Small intestine (tissue), 7 donors: Measurements from ENCODE around the gene SLC25A47. TPM values are rescaled to one million over a fixed set of nuclear protein-coding genes. Genes with fewer than 3 reads are reported as not detected.

Experiments
- DNase-seq, 2 donors: peaks; one replicate each; pipeline versions ENCODE4 v3.0.0 to v3.0.0-alpha.2; 2013
- FAIRE-seq: peaks from 2 replicates; lab custom pipeline; 2012; peaks lifted over from hg19 to GRCh38; lab: Jason Lieb, UNC
- H3K27ac ChIP-seq, 3 donors: one replicate each; pipeline ENCODE4 v1.5.1; 2013; ENCODE audit warnings: low read length in 2 of 3, mild to moderate bottlenecking in 2 of 3, control low read depth in 1 of 3, inconsistent platforms in 1 of 3, low read depth in 1 of 3, moderate library complexity in 1 of 3
- H3K27me3 ChIP-seq, 3 donors: one replicate each; pipeline ENCODE4 v1.6.1; 2013; ENCODE audit warnings: low read length in 3 of 3, inconsistent platforms in 1 of 3; ENCODE audit not compliant: control insufficient read depth in 3 of 3, insufficient read depth in 3 of 3
- H3K36me3 ChIP-seq, 3 donors: one replicate each; pipeline ENCODE4 v1.6.1; 2013; ENCODE audit warnings: low read length in 3 of 3, inconsistent platforms in 1 of 3, low read depth in 1 of 3, mild to moderate bottlenecking in 1 of 3, moderate library complexity in 1 of 3; ENCODE audit not compliant: control insufficient read depth in 3 of 3, insufficient read depth in 2 of 3
- H3K4me1 ChIP-seq, 3 donors: one replicate each; pipeline ENCODE4 v1.6.1; 2013; ENCODE audit warnings: low read length in 2 of 3, inconsistent platforms in 1 of 3, low read depth in 1 of 3, mild to moderate bottlenecking in 1 of 3, moderate library complexity in 1 of 3; ENCODE audit not compliant: control insufficient read depth in 3 of 3, insufficient read depth in 2 of 3
- H3K4me3 ChIP-seq, 3 donors: one replicate each; pipeline ENCODE4 v1.5.1; 2013; ENCODE audit warnings: low read length in 3 of 3, control low read depth in 1 of 3, inconsistent platforms in 1 of 3, low read depth in 1 of 3, mild to moderate bottlenecking in 1 of 3, moderate library complexity in 1 of 3
- H3K9me3 ChIP-seq, 2 donors: one replicate each; pipeline ENCODE4 v1.6.1; 2013; ENCODE audit warnings: low read depth in 1 of 2, low read length in 1 of 2; ENCODE audit not compliant: control insufficient read depth in 2 of 2, insufficient read depth in 1 of 2
- WGBS, 3 donors: extraction: QIAGEN DNeasy Blood & Tissue Kit; methylation state at CpG; one replicate each; pipeline ENCODE4 v1.1.7; 2013; 5-methylcytosine and 5-hydroxymethylcytosine counted together
- polyA plus RNA-seq, 4 donors: library from polyadenylated mRNA; stranded (reverse) in 3 of 4; unstranded in 1 of 4; fragments of 200-250 nt in 3 of 4; fragments of 120-200 nt in 1 of 4; gene quantifications; one replicate each; pipeline versions ENCODE4 v1.2.1 to v1.2.3, GENCODE V29; 2013
- donor health status: healthy with polysubstance abuse.
- donor health status: control.
- donor health status: control.
- donor health status: Bipolar disorder and iron deficiency.
- donor health status: healthy.

SLC25A47 gene
- polyA plus RNA-seq, 4 donors: 0.38 to 1.6 (median 0.80) TPM

- Histone ChIP-seq H3K4me1 (peaks cover 0 to 15% (median 0%) of the 10 kb centered on the region in 3 donors), H3K27me3 (no peaks in the 10 kb centered on the region), H3K9me3 (no peaks in the 10 kb centered on the region), H3K4me3 (no peak overlapping the region), H3K36me3 (peaks cover 0 to 30% (median 8%) of the 10 kb centered on the region in 3 donors), H3K27ac (no peak overlapping the region)
- DNase-seq: no peak
- WGBS, 3 donors: 73 to 78% (median 77%) methylated on average over 11 of the region's 11 CpGs
- no peak for FAIRE-seq
Measured at GRCh38 chr14:100332071-100332639, 9.0 kb downstream of the SLC25A47 start.

- Histone ChIP-seq H3K36me3 (peaks cover 1 to 36% (median 8%) of the 10 kb centered on the region in 3 donors), H3K27me3 (no peaks in the 10 kb centered on the region), H3K27ac (no peak overlapping the region), H3K4me3 (no peak overlapping the region), H3K4me1 (peaks cover 0 to 15% (median 0%) of the 10 kb centered on the region in 3 donors), H3K9me3 (no peaks in the 10 kb centered on the region)
- DNase-seq (no peak), FAIRE-seq (no peak)
- 82 to 84% (median 83%) methylated on average over 8 of the region's 8 CpGs for WGBS, 3 donors
Measured at GRCh38 chr14:100332797-100333196, 9.7 kb downstream of the SLC25A47 start.

- FAIRE-seq: no peak
Measured at GRCh38 chr14:100333311-100333710, 10.2 kb downstream of the SLC25A47 start.

GRCh38 chr14:100333827-100334226 lies 10.7 kb downstream of the SLC25A47 start:
- H3K4me1 ChIP-seq: peaks cover 0 to 8% (median 0%) of the 10 kb centered on the region in 3 donors
- no peak overlapping the region for H3K27ac ChIP-seq
- peaks cover 2 to 42% (median 8%) of the 10 kb centered on the region in 3 donors for H3K36me3 ChIP-seq
- DNase-seq: no peak
- H3K27me3 ChIP-seq: no peaks in the 10 kb centered on the region
- no peaks in the 10 kb centered on the region for H3K9me3 ChIP-seq
- no peak for FAIRE-seq
- 82 to 89% (median 84%) methylated on average over 7 of the region's 7 CpGs for WGBS, 3 donors
- no peak overlapping the region for H3K4me3 ChIP-seq

More at GRCh38 chr14:100333311-100333710, 10.2 kb downstream of the SLC25A47 start:
- DNase-seq: no peak
- peaks cover 0 to 12% (median 0%) of the 10 kb centered on the region in 3 donors for H3K4me1 ChIP-seq
- no peaks in the 10 kb centered on the region for H3K27me3 ChIP-seq
- H3K9me3 ChIP-seq: no peaks in the 10 kb centered on the region
- 91 to 93% (median 91%) methylated on average over 8 of the region's 8 CpGs for WGBS, 3 donors
- peaks cover 2 to 41% (median 8%) of the 10 kb centered on the region in 3 donors for H3K36me3 ChIP-seq
- no peak overlapping the region for H3K4me3 ChIP-seq
- no peak overlapping the region for H3K27ac ChIP-seq

- no peaks in the 10 kb centered on the region for H3K9me3 ChIP-seq
- no peaks in the 10 kb centered on the region for H3K4me1 ChIP-seq
- FAIRE-seq (no peak), DNase-seq (no peak)
- H3K36me3 ChIP-seq: peaks cover 4 to 50% (median 8%) of the 10 kb centered on the region in 3 donors
- no peak overlapping the region for H3K27ac ChIP-seq
- H3K4me3 ChIP-seq: no peak overlapping the region
- 89 to 94% (median 93%) methylated on average over 12 of the region's 12 CpGs for whole genome bisulfite sequencing, 3 donors
- no peaks in the 10 kb centered on the region for H3K27me3 ChIP-seq
Measured at GRCh38 chr14:100334904-100335303, 11.8 kb downstream of the SLC25A47 start.

GRCh38 chr14:100336618-100337530 lies 13.7 kb downstream of the SLC25A47 start:
- Histone ChIP-seq H3K27me3 (no peaks in the 10 kb centered on the region), H3K4me3 (no peak overlapping the region), H3K27ac (no peak overlapping the region), H3K9me3 (no peaks in the 10 kb centered on the region), H3K36me3 (peaks cover 5 to 67% (median 10%) of the 10 kb centered on the region in 3 donors), H3K4me1 (peaks cover 0 to 5% (median 4%) of the 10 kb centered on the region in 3 donors)
- 81 to 88% (median 82%) methylated on average over 18 of the region's 18 CpGs for WGBS, 3 donors
- DNase-seq (no peak), FAIRE-seq (no peak)

GRCh38 chr14:100339766-100340422 lies 16.8 kb downstream of the SLC25A47 start:
- FAIRE-seq: no peak
- Histone ChIP-seq H3K27me3 (no peaks in the 10 kb centered on the region), H3K4me3 (no peak overlapping the region), H3K27ac (peak overlapping the region in 1 of 3 donors; percentile 63), H3K4me1 (peaks cover 0 to 5% (median 4%) of the 10 kb centered on the region in 3 donors), H3K36me3 (peaks cover 5 to 59% (median 10%) of the 10 kb centered on the region in 3 donors), H3K9me3 (no peaks in the 10 kb centered on the region)
- DNase-seq: no peak
- 67 to 81% (median 75%) methylated on average over 6 of the region's 6 CpGs for WGBS, 3 donors

- peak overlapping the region in 2 of 3 donors; percentile 42 to 63 for H3K27ac ChIP-seq
- H3K36me3 ChIP-seq: peaks cover 5 to 57% (median 10%) of the 10 kb centered on the region in 3 donors
- WGBS, 3 donors: 78 to 86% (median 79%) methylated on average over 6 of the region's 6 CpGs
- DNase-seq: no peak
- H3K4me1 ChIP-seq: peaks cover 0 to 5% (median 4%) of the 10 kb centered on the region in 3 donors
- H3K4me3 ChIP-seq: no peak overlapping the region
- H3K27me3 ChIP-seq: no peaks in the 10 kb centered on the region
- no peak for FAIRE-seq
- H3K9me3 ChIP-seq: no peaks in the 10 kb centered on the region
Measured at GRCh38 chr14:100340423-100340813, 17.3 kb downstream of the SLC25A47 start.
